PFSK-1 (cell line): Measurements from ENCODE around the gene FBXW11.

Source experiments
- FOXP2 ChIP-seq: optimal IDR thresholded peaks from 2 replicates; pipeline ENCODE3; 2011; ENCODE audit warnings: borderline replicate concordance, control low read depth, inconsistent platforms; ENCODE audit not compliant: insufficient read depth; ENCODE audit errors: extremely low read length, extremely low read depth
- POLR2AphosphoS5 ChIP-seq: IDR thresholded peaks from 2 replicates; pipeline ENCODE4 v1.6.1; 2012; ENCODE audit warnings: low read depth, mild to moderate bottlenecking, control low read depth, low read length, moderate library complexity
- REST ChIP-seq, 2 experiments: IDR thresholded peaks; 2 replicates each; pipeline versions ENCODE4 v1.6.1 to v1.8.0; 2011 to 2012; ENCODE audit warnings: low read depth in 2 of 2, low read length in 2 of 2, control low read depth in 1 of 2, inconsistent platforms in 1 of 2, mild to moderate bottlenecking in 1 of 2, moderate library complexity in 1 of 2; ENCODE audit not compliant: insufficient read depth in 1 of 2
- SIN3A ChIP-seq: IDR thresholded peaks from 2 replicates; pipeline ENCODE4 v1.6.1; 2012; ENCODE audit warnings: mild to moderate bottlenecking, low read length, moderate library complexity, borderline replicate concordance; ENCODE audit not compliant: insufficient read depth
- TAF1 ChIP-seq: IDR thresholded peaks from 2 replicates; pipeline ENCODE4 v1.6.1; 2012; ENCODE audit warnings: low read length, control low read depth, borderline replicate concordance; ENCODE audit not compliant: insufficient read depth

The FBXW11 gene

GRCh38 chr5:172009536-172010270 is 3.3 kb upstream of the FBXW11 start:
- no peak for TF ChIP-seq POLR2AphosphoS5
- no peak for TF ChIP-seq REST (IDR thresholded peaks at IDR 0.05; ENCODE audit: insufficient read depth in 1 of 2, low read depth in 2 of 2, low read length in 2 of 2)
- TF ChIP-seq FOXP2 = no peak
- no peak for TF ChIP-seq SIN3A
- TF ChIP-seq TAF1 = no peak

GRCh38 chr5:172008689-172009141 is 2.3 kb upstream of the FBXW11 start:
- TF ChIP-seq REST (IDR thresholded peaks at IDR 0.05; ENCODE audit: insufficient read depth in 1 of 2, low read depth in 2 of 2, low read length in 2 of 2) (no peak), SIN3A (no peak), FOXP2 (no peak), TAF1 (no peak)

- TF ChIP-seq SIN3A (no peak), POLR2AphosphoS5 (no peak), FOXP2 (no peak), TAF1 (no peak), REST (IDR thresholded peaks at IDR 0.05; ENCODE audit: insufficient read depth in 1 of 2, low read depth in 2 of 2, low read length in 2 of 2) (no peak)
These were observed 1.6 kb upstream of the FBXW11 start for GRCh38 chr5:172008111-172008455.

GRCh38 chr5:172007175-172008110 is 1.0 kb upstream of the FBXW11 start:
- TF ChIP-seq REST (IDR thresholded peaks at IDR 0.05; ENCODE audit: insufficient read depth in 1 of 2, low read depth in 2 of 2, low read length in 2 of 2) = no peak
- TF ChIP-seq SIN3A = no peak
- TF ChIP-seq POLR2AphosphoS5 = no peak
- no peak for TF ChIP-seq FOXP2
- TF ChIP-seq TAF1 = no peak
